GM19438 (cell line): ENCODE measurements around the gene EMX2.
A peak's percentile ranks its signal among the peaks of the same experiment; 100 is the strongest.
"Not testable (repeated sequence)": the region's sequence is repeated elsewhere in the genome, so short reads cannot be mapped to it uniquely, and the experiment has no call there.

Source experiments
- ATAC-seq: cut with Tn5 transposase; IDR thresholded peaks from one replicate; pipeline ENCODE4 v1.9.1; 2021; ENCODE audit warnings: low read depth; ENCODE audit not compliant: unreplicated experiment

EMX2 gene

GRCh38 chr10:117542706-117543224, at the start of gene EMX2:
Gene EMX2, plus strand, starts transcription at chr10:117542746. Its CDS starts 522 bp downstream, at chr10:117543268.
- no peak for ATAC-seq

GRCh38 chr10:117496031-117496430, 46.5 kb upstream of the EMX2 start:
- ATAC-seq, result no peak

- peak; percentile 86 for ATAC-seq
These were observed 45.9 kb upstream of the EMX2 start for GRCh38 chr10:117496616-117497028.

- ATAC-seq, result no peak
These were observed 44.8 kb upstream of the EMX2 start for GRCh38 chr10:117497736-117498135.

GRCh38 chr10:117499248-117500105, 43.1 kb upstream of the EMX2 start:
- no peak for ATAC-seq

GRCh38 chr10:117500456-117500855, 42.1 kb upstream of the EMX2 start:
- no peak for ATAC-seq

- ATAC-seq, result no peak
These were observed 41.0 kb upstream of the EMX2 start for GRCh38 chr10:117501460-117502035.

- ATAC-seq, result peak; percentile 41
These were observed 39.9 kb upstream of the EMX2 start for GRCh38 chr10:117502421-117503243.

- ATAC-seq, result peak; percentile 73
These were observed 39.0 kb upstream of the EMX2 start for GRCh38 chr10:117503244-117504205.

GRCh38 chr10:117504562-117504961, 38.0 kb upstream of the EMX2 start:
- ATAC-seq, result no peak

- ATAC-seq, result not testable (repeated sequence)
These were observed 35.5 kb upstream of the EMX2 start for GRCh38 chr10:117507081-117507480.

- no peak for ATAC-seq
These were observed 33.0 kb upstream of the EMX2 start for GRCh38 chr10:117509573-117509972.

- ATAC-seq, result no peak
These were observed 30.8 kb upstream of the EMX2 start for GRCh38 chr10:117511601-117512390.

- no peak for ATAC-seq
These were observed 27.6 kb upstream of the EMX2 start for GRCh38 chr10:117514971-117515370.

- ATAC-seq, result no peak
These were observed 25.9 kb upstream of the EMX2 start for GRCh38 chr10:117516681-117517080.

GRCh38 chr10:117518246-117518645, 24.3 kb upstream of the EMX2 start:
- ATAC-seq, result no peak

- ATAC-seq, result no peak
These were observed 23.3 kb upstream of the EMX2 start for GRCh38 chr10:117519286-117519685.

GRCh38 chr10:117519879-117520278, 22.7 kb upstream of the EMX2 start:
- no peak for ATAC-seq

- ATAC-seq, result no peak
These were observed 11.8 kb upstream of the EMX2 start for GRCh38 chr10:117530791-117531190.
